ENCODE data around the gene SCARB2.

The SCARB2 gene

DNA sequence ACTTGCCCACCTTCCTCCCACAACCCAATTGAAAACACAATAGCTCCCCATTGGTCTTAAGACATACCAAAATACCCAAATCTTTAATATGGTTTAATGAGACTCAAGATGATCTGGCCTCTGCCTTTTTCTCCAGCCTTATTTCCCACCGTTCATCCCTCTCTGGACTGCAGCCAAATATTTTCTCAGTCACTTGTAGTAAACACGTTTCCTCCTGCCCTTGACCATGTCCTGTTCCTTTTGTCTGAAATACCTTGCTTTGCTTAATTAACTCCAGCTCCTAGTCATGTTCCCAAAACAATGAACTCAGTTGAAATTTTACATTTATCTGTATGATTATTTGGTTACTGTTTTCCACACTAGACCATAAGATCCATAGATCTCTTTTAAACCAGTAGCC, 57.0 kb downstream of the SCARB2 start:
- H3K4me3 ChIP-seq (ENCODE audit: low read length, poor library complexity, severe bottlenecking), result no peak overlapping the region
- H4K20me1 ChIP-seq (ENCODE audit: insufficient read depth, low read length, poor library complexity, severe bottlenecking), result no peaks in the 10 kb centered on the region
- H3K9me2 ChIP-seq (replicated peaks; ENCODE audit: low read depth, low read length), result no peaks in the 10 kb centered on the region
- TF ChIP-seq, protein P1, sequence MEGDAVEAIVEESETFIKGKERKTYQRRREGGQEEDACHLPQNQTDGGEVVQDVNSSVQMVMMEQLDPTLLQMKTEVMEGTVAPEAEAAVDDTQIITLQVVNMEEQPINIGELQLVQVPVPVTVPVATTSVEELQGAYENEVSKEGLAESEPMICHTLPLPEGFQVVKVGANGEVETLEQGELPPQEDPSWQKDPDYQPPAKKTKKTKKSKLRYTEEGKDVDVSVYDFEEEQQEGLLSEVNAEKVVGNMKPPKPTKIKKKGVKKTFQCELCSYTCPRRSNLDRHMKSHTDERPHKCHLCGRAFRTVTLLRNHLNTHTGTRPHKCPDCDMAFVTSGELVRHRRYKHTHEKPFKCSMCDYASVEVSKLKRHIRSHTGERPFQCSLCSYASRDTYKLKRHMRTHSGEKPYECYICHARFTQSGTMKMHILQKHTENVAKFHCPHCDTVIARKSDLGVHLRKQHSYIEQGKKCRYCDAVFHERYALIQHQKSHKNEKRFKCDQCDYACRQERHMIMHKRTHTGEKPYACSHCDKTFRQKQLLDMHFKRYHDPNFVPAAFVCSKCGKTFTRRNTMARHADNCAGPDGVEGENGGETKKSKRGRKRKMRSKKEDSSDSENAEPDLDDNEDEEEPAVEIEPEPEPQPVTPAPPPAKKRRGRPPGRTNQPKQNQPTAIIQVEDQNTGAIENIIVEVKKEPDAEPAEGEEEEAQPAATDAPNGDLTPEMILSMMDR (conservative IDR thresholded peaks at IDR 0.05; ENCODE audit: low read length), result no peak
- TF ChIP-seq EZH2phosphoT487 (IDR thresholded peaks at IDR 0.05; ENCODE audit: borderline replicate concordance), result no peak
- no peaks in the 10 kb centered on the region for H3K9me3 ChIP-seq (ENCODE audit: insufficient read depth, low read depth, low read length)
- H2AFZ ChIP-seq (ENCODE audit: low read length), result no peak overlapping the region
- no peak overlapping the region for H3K9ac ChIP-seq (ENCODE audit: low read depth, low read length, poor library complexity, severe bottlenecking)
- peaks cover 8% of the 10 kb centered on the region; the same call in 1 of the 2 replicates for H3K36me3 ChIP-seq (ENCODE audit: insufficient read depth, low read length)
- no peaks in the 10 kb centered on the region for H3K79me2 ChIP-seq (ENCODE audit: insufficient read depth, low read length)
- no peaks in the 10 kb centered on the region for H3F3A ChIP-seq (ENCODE audit: low read depth)
- no peak overlapping the region for H3K4me2 ChIP-seq (ENCODE audit: low read depth, low read length, poor library complexity, severe bottlenecking)
- no peaks in the 10 kb centered on the region for H3K27me3 ChIP-seq (ENCODE audit: insufficient read depth, low read length, poor library complexity, severe bottlenecking)
- H3K4me1 ChIP-seq (ENCODE audit: insufficient read depth, low read length, poor library complexity, severe bottlenecking), result no peaks in the 10 kb centered on the region

DNA sequence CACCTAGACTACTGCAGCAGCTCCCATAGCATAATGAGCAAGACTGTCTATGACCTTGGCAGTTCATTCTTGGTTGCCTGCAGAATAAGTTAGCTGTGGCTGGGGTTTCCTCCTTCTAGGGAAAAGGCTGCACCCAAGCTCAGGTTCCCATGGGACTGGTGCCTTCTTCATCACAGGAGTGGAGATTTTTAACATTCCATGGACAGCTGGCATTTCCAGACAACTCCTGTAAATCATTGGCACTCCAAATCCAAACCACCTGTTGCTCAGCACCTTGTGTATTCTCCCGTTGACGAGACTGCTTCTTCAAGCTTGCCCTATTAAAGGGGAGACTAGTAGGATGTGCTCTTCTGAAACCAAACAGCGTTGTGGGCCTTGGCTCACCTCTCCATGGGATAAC, 57.6 kb downstream of the SCARB2 start:
- H3K9me2 ChIP-seq (replicated peaks; ENCODE audit: low read depth, low read length), result no peaks in the 10 kb centered on the region
- no peak overlapping the region for H2AFZ ChIP-seq (ENCODE audit: low read length)
- no peaks in the 10 kb centered on the region for H3K9me3 ChIP-seq (ENCODE audit: insufficient read depth, low read depth, low read length)
- peaks cover 2% of the 10 kb centered on the region; the same call in 1 of the 2 replicates for H3K36me3 ChIP-seq (ENCODE audit: insufficient read depth, low read length)
- H3K27me3 ChIP-seq (ENCODE audit: insufficient read depth, low read length, poor library complexity, severe bottlenecking), result no peaks in the 10 kb centered on the region
- no peak overlapping the region for H3K9ac ChIP-seq (ENCODE audit: low read depth, low read length, poor library complexity, severe bottlenecking)
- no peaks in the 10 kb centered on the region for H3F3A ChIP-seq (ENCODE audit: low read depth)
- H3K79me2 ChIP-seq (ENCODE audit: insufficient read depth, low read length), result no peaks in the 10 kb centered on the region
- no peaks in the 10 kb centered on the region for H3K4me1 ChIP-seq (ENCODE audit: insufficient read depth, low read length, poor library complexity, severe bottlenecking)
- H3K4me2 ChIP-seq (ENCODE audit: low read depth, low read length, poor library complexity, severe bottlenecking), result no peak overlapping the region
- no peaks in the 10 kb centered on the region for H4K20me1 ChIP-seq (ENCODE audit: insufficient read depth, low read length, poor library complexity, severe bottlenecking)
- TF ChIP-seq, protein P1 (conservative IDR thresholded peaks at IDR 0.05; ENCODE audit: low read length), result no peak
- no peak for TF ChIP-seq EZH2phosphoT487 (IDR thresholded peaks at IDR 0.05; ENCODE audit: borderline replicate concordance)
- no peak overlapping the region for H3K4me3 ChIP-seq (ENCODE audit: low read length, poor library complexity, severe bottlenecking)

DNA sequence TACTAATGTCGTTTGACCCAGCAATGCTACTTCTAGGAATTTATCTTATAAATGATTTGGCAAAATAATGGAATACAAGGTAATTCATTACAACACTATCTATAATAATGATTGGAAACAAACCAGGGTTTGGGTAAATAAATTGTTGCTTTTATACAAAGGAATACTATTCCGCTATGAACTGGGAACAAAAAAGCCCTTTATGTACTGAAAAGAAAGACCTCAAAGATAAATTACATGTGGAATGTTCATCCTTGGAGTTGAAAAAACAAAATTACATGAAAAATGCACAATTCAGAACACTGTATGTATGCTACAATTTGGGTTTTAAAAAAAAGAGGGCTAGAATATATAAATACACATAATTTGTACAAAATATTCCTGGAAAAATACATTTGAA, 60.3 kb downstream of the SCARB2 start:
- no peaks in the 10 kb centered on the region for H3K36me3 ChIP-seq (ENCODE audit: insufficient read depth, low read length)
- no peak overlapping the region for H3K4me3 ChIP-seq (ENCODE audit: low read length, poor library complexity, severe bottlenecking)
- no peaks in the 10 kb centered on the region for H3K9me2 ChIP-seq (replicated peaks; ENCODE audit: low read depth, low read length)
- no peak overlapping the region for H3K9ac ChIP-seq (ENCODE audit: low read depth, low read length, poor library complexity, severe bottlenecking)
- H3K4me2 ChIP-seq (ENCODE audit: low read depth, low read length, poor library complexity, severe bottlenecking), result no peak overlapping the region
- no peak for TF ChIP-seq EZH2phosphoT487 (IDR thresholded peaks at IDR 0.05; ENCODE audit: borderline replicate concordance)
- TF ChIP-seq, protein P1 (conservative IDR thresholded peaks at IDR 0.05; ENCODE audit: low read length), result no peak
- peaks cover 10% of the 10 kb centered on the region for H3K4me1 ChIP-seq (ENCODE audit: insufficient read depth, low read length, poor library complexity, severe bottlenecking)
- no peaks in the 10 kb centered on the region for H3F3A ChIP-seq (ENCODE audit: low read depth)
- H2AFZ ChIP-seq (ENCODE audit: low read length), result no peak overlapping the region
- no peaks in the 10 kb centered on the region for H3K9me3 ChIP-seq (ENCODE audit: insufficient read depth, low read depth, low read length)
- H3K79me2 ChIP-seq (ENCODE audit: insufficient read depth, low read length), result peaks cover 10% of the 10 kb centered on the region; the same call in 1 of the 2 replicates
- no peaks in the 10 kb centered on the region for H4K20me1 ChIP-seq (ENCODE audit: insufficient read depth, low read length, poor library complexity, severe bottlenecking)
- no peaks in the 10 kb centered on the region for H3K27me3 ChIP-seq (ENCODE audit: insufficient read depth, low read length, poor library complexity, severe bottlenecking)

Measured in Loucy (cell line).